Lower leg skin (tissue), 4 donors: ENCODE data around the gene HEMK1. TPM values are rescaled to one million over a fixed set of nuclear protein-coding genes. Genes with fewer than 3 reads are reported as not detected.

Experiments
- DNase-seq, 2 donors: peaks; one replicate each; pipeline ENCODE4 v3.0.0-alpha.2; 2019; ENCODE audit warnings: low spot score in 2 of 2
- H3K4me3 ChIP-seq: fragments of 200-600 bp; sonication (generic); 2 replicates; pipeline ENCODE4 v1.5.1; 2017; ENCODE audit warnings: mild to moderate bottlenecking, low read depth; ENCODE audit not compliant: poor library complexity, severe bottlenecking
- CTCF ChIP-seq, 3 donors: fragments of 450-650 bp; IDR thresholded peaks; one replicate each; pipeline ENCODE4 v1.5.1; 2016; ENCODE audit warnings: antibody characterized with exemption in 3 of 3, mild to moderate bottlenecking in 3 of 3, moderate library complexity in 2 of 3
- POLR2A ChIP-seq, 2 donors: fragments of 450-650 bp; IDR thresholded peaks; one replicate each; pipeline ENCODE4 v1.6.1; 2016 to 2017; ENCODE audit warnings: antibody characterized with exemption in 2 of 2, mild to moderate bottlenecking in 1 of 2, moderate library complexity in 1 of 2
- WGBS, 2 donors: methylation state at CpG; one replicate each; pipeline ENCODE4 v1.1.5; 2018; 5-methylcytosine and 5-hydroxymethylcytosine counted together
- intact Hi-C: fragments of 100-400 bp; cut with DNase I; formaldehyde crosslinking; loops from one replicate; pipeline ENCODE4 v1.15.0; 2023; ENCODE audit warnings: low total_unique reads
- total RNA-seq, 4 donors: library from RNA; depleted of rRNA; stranded (reverse); fragments of >200 nt; gene quantifications; one replicate each; pipeline ENCODE4 v1.1.0, GENCODE V29; 2016

HEMK1 gene
- total RNA-seq, 4 donors from 2014 or later = 2.9 to 8.1 (median 4.8) TPM

- no peak overlapping the region for H3K4me3 ChIP-seq
- TF ChIP-seq POLR2A (IDR thresholded peaks at IDR 0.05) (no peak), CTCF (IDR thresholded peaks at IDR 0.05) (no peak)
- intact Hi-C loops = no loop called here
- 75 to 78% methylated on average over 7 of the region's 7 CpGs for WGBS, 2 donors
- no peak for DNase-seq
Observed at GRCh38 chr3:50630877-50631276, 61.6 kb downstream of the HEMK1 start.

- DNase-seq = no peak
- intact Hi-C loops = no loop called here
- 27 to 43% methylated on average over 5 of the region's 5 CpGs for WGBS, 2 donors
- TF ChIP-seq CTCF (IDR thresholded peaks at IDR 0.05) (no peak), POLR2A (IDR thresholded peaks at IDR 0.05) (no peak)
- no peak overlapping the region for H3K4me3 ChIP-seq
Observed at GRCh38 chr3:50632450-50632849, 63.1 kb downstream of the HEMK1 start.

- no peak for DNase-seq
- no peak overlapping the region for H3K4me3 ChIP-seq
Observed at GRCh38 chr3:50633230-50633790, 64.0 kb downstream of the HEMK1 start.

GRCh38 chr3:50635066-50635465 is 65.7 kb downstream of the HEMK1 start:
- H3K4me3 ChIP-seq = no peak overlapping the region
- no peak for DNase-seq
- TF ChIP-seq CTCF (IDR thresholded peaks at IDR 0.05) (no peak), POLR2A (IDR thresholded peaks at IDR 0.05) (no peak)
- intact Hi-C loops = no loop called here

More at GRCh38 chr3:50633230-50633790, 64.0 kb downstream of the HEMK1 start:
- intact Hi-C loops = no loop called here
- 58 to 59% methylated on average over 5 of the region's 5 CpGs for WGBS, 2 donors
- TF ChIP-seq CTCF (IDR thresholded peaks at IDR 0.05) (no peak), POLR2A (IDR thresholded peaks at IDR 0.05) (no peak)

GRCh38 chr3:50637011-50637410 is 67.7 kb downstream of the HEMK1 start:
- intact Hi-C loops = no loop called here
- no peak for DNase-seq
- TF ChIP-seq POLR2A (IDR thresholded peaks at IDR 0.05) (no peak), CTCF (IDR thresholded peaks at IDR 0.05) (no peak)
- no peak overlapping the region for H3K4me3 ChIP-seq
- 91 to 92% methylated on average over 4 of the region's 4 CpGs for WGBS, 2 donors

- 78 to 81% methylated on average over 3 of the region's 3 CpGs for WGBS, 2 donors
Observed at GRCh38 chr3:50637945-50638344, 68.6 kb downstream of the HEMK1 start.

More at GRCh38 chr3:50637945-50638344, 68.6 kb downstream of the HEMK1 start:
- intact Hi-C loops = no loop called here
- no peak overlapping the region for H3K4me3 ChIP-seq
- DNase-seq = no peak
- TF ChIP-seq CTCF (IDR thresholded peaks at IDR 0.05) = no peak
- no peak for TF ChIP-seq POLR2A (IDR thresholded peaks at IDR 0.05)
